ENCODE measurements around the gene TLL2.

Gene TLL2

GRCh38 chr10:96509017-96509641, 4.6 kb downstream of the TLL2 start:
- DNase-seq (ENCODE audit: extremely low read depth in 1 of 2, low read depth in 1 of 2), result no peak

- DNase-seq (ENCODE audit: extremely low read depth in 1 of 2, low read depth in 1 of 2), result no peak
Measured at GRCh38 chr10:96507044-96507443, 6.7 kb downstream of the TLL2 start.

GRCh38 chr10:96505150-96506136, 8.3 kb downstream of the TLL2 start:
- DNase-seq (ENCODE audit: extremely low read depth in 1 of 2, low read depth in 1 of 2), result no peak

GRCh38 chr10:96502561-96503282, 11.0 kb downstream of the TLL2 start:
- no peak for DNase-seq (ENCODE audit: extremely low read depth in 1 of 2, low read depth in 1 of 2)

GRCh38 chr10:96501985-96502384, 11.7 kb downstream of the TLL2 start:
- no peak for DNase-seq (ENCODE audit: extremely low read depth in 1 of 2, low read depth in 1 of 2)

GRCh38 chr10:96500519-96500918, 13.2 kb downstream of the TLL2 start:
- DNase-seq (ENCODE audit: extremely low read depth in 1 of 2, low read depth in 1 of 2), result no peak

GRCh38 chr10:96500050-96500449, 13.7 kb downstream of the TLL2 start:
- DNase-seq (ENCODE audit: extremely low read depth in 1 of 2, low read depth in 1 of 2), result no peak

GRCh38 chr10:96497391-96497790, 16.3 kb downstream of the TLL2 start:
- DNase-seq (ENCODE audit: extremely low read depth in 1 of 2, low read depth in 1 of 2), result no peak

- DNase-seq (ENCODE audit: extremely low read depth in 1 of 2, low read depth in 1 of 2), result no peak
Measured at GRCh38 chr10:96496281-96496925, 17.3 kb downstream of the TLL2 start.

GRCh38 chr10:96495544-96495943, 18.2 kb downstream of the TLL2 start:
- no peak for DNase-seq (ENCODE audit: extremely low read depth in 1 of 2, low read depth in 1 of 2)

GRCh38 chr10:96494694-96495093, 19.0 kb downstream of the TLL2 start:
- no peak for DNase-seq (ENCODE audit: extremely low read depth in 1 of 2, low read depth in 1 of 2)

- DNase-seq (ENCODE audit: extremely low read depth in 1 of 2, low read depth in 1 of 2), result no peak
Measured at GRCh38 chr10:96493871-96494525, 19.7 kb downstream of the TLL2 start.

- DNase-seq (ENCODE audit: extremely low read depth in 1 of 2, low read depth in 1 of 2), result no peak
Measured at GRCh38 chr10:96493254-96493653, 20.5 kb downstream of the TLL2 start.

GRCh38 chr10:96491303-96491702, 22.4 kb downstream of the TLL2 start:
- no peak for DNase-seq (ENCODE audit: extremely low read depth in 1 of 2, low read depth in 1 of 2)

GRCh38 chr10:96488161-96488935, 25.4 kb downstream of the TLL2 start:
- DNase-seq (ENCODE audit: extremely low read depth in 1 of 2, low read depth in 1 of 2), result no peak

GRCh38 chr10:96482815-96483588, 30.7 kb downstream of the TLL2 start:
- DNase-seq (ENCODE audit: extremely low read depth in 1 of 2, low read depth in 1 of 2), result no peak

- no peak for DNase-seq (ENCODE audit: extremely low read depth in 1 of 2, low read depth in 1 of 2)
Measured at GRCh38 chr10:96478355-96478754, 35.4 kb downstream of the TLL2 start.

GRCh38 chr10:96473866-96474265, 39.9 kb downstream of the TLL2 start:
- DNase-seq (ENCODE audit: extremely low read depth in 1 of 2, low read depth in 1 of 2), result no peak

Measured in activated CD8-positive, alpha-beta memory T cell treated with anti-CD3 and anti-CD28 coated beads for 1 hour (primary cell).